HCT116 (cell line): ENCODE data around the gene NR5A2. TPM values are rescaled to one million over a fixed set of nuclear protein-coding genes. Genes with fewer than 3 reads are reported as not detected.

Source experiments
- ATAC-seq: fragments of 200-7000 bp; cut with Tn5 transposase; 2 replicates; pipeline ENCODE4 v1.9.1; 2020; ENCODE audit warnings: mild to moderate bottlenecking, moderate library complexity
- BruUV-seq: library from RNA; stranded (reverse); fragments of 400-500 nt; replicated peaks from 2 replicates; lab custom pipeline; 2021; lab: Mats Ljungman, UMichigan
- CTCF ChIA-PET: fragments of 300-600 bp; sonication (Branson Sonifier 250); formaldehyde crosslinking; loops from one replicate; lab custom pipeline; 2021; ENCODE audit warnings: antibody characterized with exemption; lab: Charles Lee
- POLR2A ChIA-PET: fragments of 300-600, 350-600 bp; sonication (Branson Sonifier 250); formaldehyde crosslinking; loops from one replicate; lab custom pipeline; 2021; ENCODE audit warnings: antibody characterized with exemption; lab: Charles Lee
- RAD21 ChIA-PET, 2 experiments: fragments of 300-600 bp; sonication (Branson Sonifier 250); formaldehyde crosslinking; loops; one replicate each; lab custom pipeline; 2023; ENCODE audit warnings: low total read pairs in 2 of 2; ENCODE audit not compliant: uncharacterized antibody in 2 of 2, unreplicated experiment in 2 of 2, low non-redundant PET in 1 of 2; lab: Charles Lee
- DNase-seq: peaks from one replicate; pipeline ENCODE4 v3.0.0-alpha.2; 2010; ENCODE audit warnings: low read depth, low spot score
- H2AFZ ChIP-seq: fragments of 200-600 bp; shearing (Covaris generic), sonication (generic); 2 replicates; pipeline ENCODE4 v1.6.1; 2017; ENCODE audit warnings: low read depth, mixed run types, mixed read lengths, antibody characterized with exemption, low read length; ENCODE audit not compliant: poor library complexity, severe bottlenecking
- H3K27ac ChIP-seq: 2 replicates; pipeline ENCODE4 v1.5.1; 2012; ENCODE audit warnings: low read depth, low read length
- H3K27me3 ChIP-seq: fragments of 200-600 bp; sonication (generic); 2 replicates; pipeline ENCODE4 v1.6.1; 2016; ENCODE audit warnings: mixed run types, low read length, mixed read lengths; ENCODE audit not compliant: insufficient read depth
- H3K36me3 ChIP-seq, 2 experiments: fragments of 200-500 bp in 1 of 2; fragments of 200-600 bp in 1 of 2; sonication (Bioruptor generic) in 1 of 2; sonication (generic) in 1 of 2; 2 replicates each; pipeline versions ENCODE4 v1.5.1 to v1.6.1; 2014 to 2016; ENCODE audit warnings: low read length in 2 of 2, inconsistent platforms in 1 of 2, mixed read lengths in 1 of 2, mixed run types in 1 of 2; ENCODE audit not compliant: insufficient read depth in 2 of 2, control insufficient read depth in 1 of 2
- H3K4me1 ChIP-seq, 2 experiments: fragments of 200-600 bp in 1 of 2; sonication (generic) in 1 of 2; 2 replicates each; pipeline versions ENCODE4 v1.5.1 to v1.6.1; 2012 to 2017; ENCODE audit warnings: low read length in 2 of 2, inconsistent platforms in 1 of 2, mild to moderate bottlenecking in 1 of 2, mixed read lengths in 1 of 2, mixed run types in 1 of 2, moderate library complexity in 1 of 2; ENCODE audit not compliant: insufficient read depth in 2 of 2, control insufficient read depth in 1 of 2
- H3K4me2 ChIP-seq: fragments of 200-600 bp; sonication (generic); 2 replicates; pipeline ENCODE4 v1.6.1; 2017; ENCODE audit warnings: mixed run types, low read length, mixed read lengths
- H3K4me3 ChIP-seq, 2 experiments: fragments of 200-600 bp in 1 of 2; sonication (generic) in 1 of 2; replicated peaks in 1 of 2; 2 replicates each; pipeline ENCODE4 v1.5.1; 2011 to 2016; ENCODE audit warnings: low read length in 2 of 2, control low read depth in 1 of 2, low read depth in 1 of 2, mild to moderate bottlenecking in 1 of 2, mixed read lengths in 1 of 2, mixed run types in 1 of 2
- H3K79me2 ChIP-seq: fragments of 200-600 bp; sonication (generic); 2 replicates; pipeline ENCODE4 v1.6.1; 2017; ENCODE audit warnings: mild to moderate bottlenecking, mixed run types, low read length, moderate library complexity, mixed read lengths; ENCODE audit not compliant: insufficient read depth
- H3K9ac ChIP-seq: fragments of 200-600 bp; sonication (generic); 2 replicates; pipeline ENCODE4 v1.6.1; 2016; ENCODE audit warnings: low read length, mixed read lengths
- H3K9me2 ChIP-seq: fragments of 200-600 bp; sonication (generic), shearing (Covaris generic); 2 replicates; pipeline ENCODE4 v1.6.1; 2017; ENCODE audit warnings: mixed run types, mild to moderate bottlenecking, moderate library complexity; ENCODE audit not compliant: insufficient read depth
- H3K9me3 ChIP-seq, 2 experiments: fragments of 200-500 bp in 1 of 2; fragments of 200-600 bp in 1 of 2; sonication (Bioruptor generic) in 1 of 2; sonication (generic) in 1 of 2; 2 replicates each; pipeline ENCODE4 v1.6.1; 2014 to 2017; ENCODE audit warnings: low read length in 2 of 2, mixed read lengths in 2 of 2, inconsistent platforms in 1 of 2, low read depth in 1 of 2, mild to moderate bottlenecking in 1 of 2, mixed run types in 1 of 2, moderate library complexity in 1 of 2; ENCODE audit not compliant: control insufficient read depth in 1 of 2, insufficient read depth in 1 of 2
- H4K20me1 ChIP-seq: fragments of 200-600 bp; sonication (generic), shearing (Covaris generic); 2 replicates; pipeline ENCODE4 v1.6.1; 2017; ENCODE audit warnings: mixed run types, mild to moderate bottlenecking, moderate library complexity; ENCODE audit not compliant: insufficient read depth
- ATF3 ChIP-seq: IDR thresholded peaks from 2 replicates; pipeline ENCODE4 v1.6.1; 2012
- CBX3 ChIP-seq: IDR thresholded peaks from 2 replicates; pipeline ENCODE4 v1.6.1; 2012; ENCODE audit warnings: low read depth
- CTCF ChIP-seq, 3 experiments: fragments of 200-600 bp in 1 of 3; sonication (generic) in 1 of 3; IDR thresholded peaks in 2 of 3; conservative IDR thresholded peaks in 1 of 3; 2 replicates each; pipeline ENCODE4 v1.5.1; 2012 to 2017; ENCODE audit warnings: low read depth in 2 of 3, low read length in 2 of 3, antibody characterized with exemption in 1 of 3, borderline replicate concordance in 1 of 3, control low read depth in 1 of 3, mild to moderate bottlenecking in 1 of 3, mixed read lengths in 1 of 3, mixed run types in 1 of 3, moderate library complexity in 1 of 3; ENCODE audit not compliant: insufficient read depth in 1 of 3
- ELF1 ChIP-seq: IDR thresholded peaks from 2 replicates; pipeline ENCODE4 v1.6.1; 2012; ENCODE audit warnings: low read depth, borderline replicate concordance
- EZH2phosphoT487 ChIP-seq: fragments of 200-600 bp; IDR thresholded peaks from 2 replicates; pipeline ENCODE4 v1.6.1; 2018; ENCODE audit warnings: antibody characterized with exemption, borderline replicate concordance
- JUND ChIP-seq: IDR thresholded peaks from 2 replicates; pipeline ENCODE4 v1.6.1; 2012
- MAX ChIP-seq: IDR thresholded peaks from 2 replicates; pipeline ENCODE4 v1.6.1; 2012
- POLR2A ChIP-seq: IDR thresholded peaks from 2 replicates; pipeline ENCODE4 v1.7.0; 2011; ENCODE audit warnings: borderline replicate concordance; ENCODE audit not compliant: insufficient read depth, insufficient read length; ENCODE audit errors: extremely low read depth
- POLR2AphosphoS5 ChIP-seq: IDR thresholded peaks from 2 replicates; pipeline ENCODE4 v1.6.1; 2011; ENCODE audit warnings: mild to moderate bottlenecking, low read depth, low read length, moderate library complexity
- RAD21 ChIP-seq: IDR thresholded peaks from 2 replicates; pipeline ENCODE4 v1.6.1; 2012; ENCODE audit warnings: low read depth, mild to moderate bottlenecking
- SP1 ChIP-seq: IDR thresholded peaks from 2 replicates; pipeline ENCODE4 v1.6.1; 2012; ENCODE audit warnings: low read depth
- ZBTB33 ChIP-seq: IDR thresholded peaks from 2 replicates; pipeline ENCODE4 v1.6.1; 2011; ENCODE audit warnings: mild to moderate bottlenecking, low read length, moderate library complexity; ENCODE audit not compliant: insufficient replicate concordance; ENCODE audit errors: extremely low read depth
- ZFX ChIP-seq: fragments of 450-650 bp; IDR thresholded peaks from 2 replicates; pipeline ENCODE4 v1.6.1; 2017
- intact Hi-C: fragments of 100-400 bp; cut with micrococcal nuclease; formaldehyde crosslinking; loops from 2 replicates; pipeline ENCODE4 v1.10.0; 2022
- total RNA-seq: library from RNA; stranded (reverse); gene quantifications from one replicate; pipeline ENCODE4 v1.2.1, GENCODE V29; 2021; ENCODE audit not compliant: unreplicated experiment

Gene NR5A2
- total RNA-seq, 1 experiment from 2014 or later = 0.91 TPM

- H3K36me3 ChIP-seq = no peaks in the 10 kb centered on the region
- no peak overlapping the region for H3K4me3 ChIP-seq
- no peaks in the 10 kb centered on the region for H3K79me2 ChIP-seq
- no TSS peak for BruUV-seq
- DNase-seq (no peak), ATAC-seq (no peak)
- no peaks in the 10 kb centered on the region for H3K9me2 ChIP-seq
- ChIA-PET CTCF (no interaction called here), POLR2A (no interaction called here), RAD21 (no interaction called here)
- no peak overlapping the region for H3K9ac ChIP-seq
- no peaks in the 10 kb centered on the region for H3K4me1 ChIP-seq
- H3K27ac ChIP-seq = no peak overlapping the region
- H3K4me2 ChIP-seq = no peak overlapping the region
- H4K20me1 ChIP-seq = no peaks in the 10 kb centered on the region
- H2AFZ ChIP-seq = no peak overlapping the region
- intact Hi-C loops = no loop called here
- H3K27me3 ChIP-seq = no peaks in the 10 kb centered on the region
- TF ChIP-seq JUND (no peak), ZFX (no peak), ELF1 (no peak), RAD21 (no peak), POLR2AphosphoS5 (no peak), EZH2phosphoT487 (no peak), ZBTB33 (no peak), ATF3 (no peak), POLR2A (no peak), CBX3 (no peak), SP1 (no peak), CTCF (IDR thresholded peaks at IDR 0.05 in 2 of 3, conservative IDR thresholded peaks at IDR 0.05 in 1 of 3; ENCODE audit: borderline replicate concordance in 1 of 3, insufficient read depth in 1 of 3, low read depth in 2 of 3, low read length in 2 of 3) (no peak), MAX (no peak)
- H3K9me3 ChIP-seq = no peaks in the 10 kb centered on the region
These were observed 81.1 kb downstream of the NR5A2 start for GRCh38 chr1:200108659-200109058.
